Fibroblast of lung (primary cell): ENCODE data around the gene PIK3R1. TPM values are rescaled to one million over a fixed set of nuclear protein-coding genes. Genes with fewer than 3 reads are reported as not detected.

Source experiments
- DNase-seq, 2 donors: peaks; one replicate each; pipeline versions ENCODE4 v3.0.0 to v3.0.0-alpha.2; 2010; ENCODE audit warnings: low read depth in 2 of 2
- H2AFZ ChIP-seq: 2 replicates; pipeline ENCODE4 v1.5.1; 2012; ENCODE audit warnings: low read length, control low read depth, inconsistent platforms
- H3K27ac ChIP-seq: 2 replicates; pipeline ENCODE4 v1.5.1; 2011; ENCODE audit warnings: low read length, control low read depth; ENCODE audit not compliant: insufficient read depth
- H3K27me3 ChIP-seq: 2 replicates; pipeline ENCODE4 v1.5.1; 2011; ENCODE audit warnings: mild to moderate bottlenecking, low read length; ENCODE audit not compliant: control insufficient read depth, insufficient read depth
- H3K36me3 ChIP-seq: 2 replicates; pipeline ENCODE4 v1.5.1; 2011; ENCODE audit warnings: low read length; ENCODE audit not compliant: control insufficient read depth, insufficient read depth
- H3K4me1 ChIP-seq: 2 replicates; pipeline ENCODE4 v1.5.1; 2011; ENCODE audit warnings: low read length; ENCODE audit not compliant: control insufficient read depth, insufficient read depth; ENCODE audit errors: extremely low read depth
- H3K4me2 ChIP-seq: 2 replicates; pipeline ENCODE4 v1.5.1; 2011; ENCODE audit warnings: low read length, control low read depth; ENCODE audit not compliant: insufficient read depth; ENCODE audit errors: extremely low read depth
- H3K4me3 ChIP-seq, 4 experiments: fragments of 200-600 bp in 1 of 4; sonication (generic) in 1 of 4; replicated peaks in 1 of 4; 2 replicates each; pipeline ENCODE4 v1.5.1; 2011 to 2016; ENCODE audit warnings: low read length in 4 of 4, low read depth in 3 of 4, mild to moderate bottlenecking in 3 of 4, control low read depth in 2 of 4, inconsistent platforms in 1 of 4, mixed read lengths in 1 of 4; ENCODE audit not compliant: insufficient read depth in 1 of 4; ENCODE audit errors: control extremely low read depth in 1 of 4
- H3K79me2 ChIP-seq: 2 replicates; pipeline ENCODE4 v1.5.1; 2012; ENCODE audit warnings: mild to moderate bottlenecking, low read length, inconsistent platforms; ENCODE audit not compliant: control insufficient read depth, insufficient read depth
- H3K9ac ChIP-seq: 2 replicates; pipeline ENCODE4 v1.5.1; 2011; ENCODE audit warnings: mild to moderate bottlenecking, low read length, control low read depth; ENCODE audit not compliant: insufficient read depth
- H3K9me3 ChIP-seq: 2 replicates; pipeline ENCODE4 v1.5.1; 2012; ENCODE audit warnings: low read depth, low read length; ENCODE audit not compliant: control insufficient read depth, insufficient read depth
- H4K20me1 ChIP-seq: 2 replicates; pipeline ENCODE4 v1.5.1; 2011; ENCODE audit warnings: low read length; ENCODE audit not compliant: control insufficient read depth, insufficient read depth; ENCODE audit errors: extremely low read depth
- EZH2 ChIP-seq: IDR thresholded peaks from 2 replicates; pipeline ENCODE4 v1.5.1; 2012; ENCODE audit warnings: low read length, control low read depth, mild to moderate bottlenecking; ENCODE audit errors: missing control alignments
- polyA plus RNA-seq, 2 donors: library from polyadenylated mRNA; depleted of rRNA in 1 of 2; stranded (reverse) in 1 of 2; unstranded in 1 of 2; fragments of >200 nt; gene quantifications; 2 replicates each; pipeline ENCODE4 v1.2.1, GENCODE V29; 2011 to 2012; ENCODE audit warnings: missing spikeins in 1 of 2
- total RNA-seq: library from RNA; depleted of rRNA; stranded (reverse); fragments of >200 nt; gene quantifications from 2 replicates; pipeline ENCODE4 v1.2.1, GENCODE V29; 2014
- TF ChIP-seq, protein P1 (sequence below), 2 donors: IDR thresholded peaks in 1 of 2; conservative IDR thresholded peaks in 1 of 2; 1 replicate in 1 of 2; 2 replicates in 1 of 2; pipeline ENCODE4 v1.5.1; 2011 to 2012; ENCODE audit warnings: low read length in 2 of 2, control low read depth in 1 of 2, inconsistent platforms in 1 of 2, low read depth in 1 of 2, mild to moderate bottlenecking in 1 of 2

PIK3R1 gene
- total and polyA plus RNA-seq, 2 donors (not counting 1 experiment from before 2014, with no cell fraction given), result 17.7 to 36.3 TPM

DNA sequence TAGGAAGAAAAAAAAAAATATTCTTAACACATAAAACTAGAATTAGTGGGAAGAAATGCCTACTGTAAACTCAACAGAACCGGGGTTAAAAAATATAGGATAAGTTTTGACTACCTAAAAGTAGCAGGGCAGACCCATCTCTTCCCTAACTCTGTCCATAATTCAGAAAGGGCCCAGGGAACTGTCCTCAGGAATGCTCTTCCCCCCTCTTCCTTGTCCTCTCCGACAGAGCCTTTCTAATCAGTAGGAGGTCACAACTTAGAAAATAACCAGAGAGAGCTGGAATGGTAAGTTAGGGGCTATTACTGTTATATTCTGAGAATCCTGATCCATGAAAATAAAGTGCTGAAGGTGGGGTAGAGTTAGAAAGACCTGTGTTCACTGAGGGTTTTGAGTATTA is 22.2 kb downstream of the PIK3R1 start:
- no peak overlapping the region for H3K4me2 ChIP-seq
- H3K4me1 ChIP-seq, result peaks cover 10% of the 10 kb centered on the region
- H3K27me3 ChIP-seq, result no peaks in the 10 kb centered on the region
- H3K9ac ChIP-seq, result no peak overlapping the region
- no peak overlapping the region for H2AFZ ChIP-seq
- H3K36me3 ChIP-seq, result no peaks in the 10 kb centered on the region
- no peak overlapping the region for H3K4me3 ChIP-seq
- H4K20me1 ChIP-seq, result no peaks in the 10 kb centered on the region
- no peaks in the 10 kb centered on the region for H3K9me3 ChIP-seq
- TF ChIP-seq, protein P1, sequence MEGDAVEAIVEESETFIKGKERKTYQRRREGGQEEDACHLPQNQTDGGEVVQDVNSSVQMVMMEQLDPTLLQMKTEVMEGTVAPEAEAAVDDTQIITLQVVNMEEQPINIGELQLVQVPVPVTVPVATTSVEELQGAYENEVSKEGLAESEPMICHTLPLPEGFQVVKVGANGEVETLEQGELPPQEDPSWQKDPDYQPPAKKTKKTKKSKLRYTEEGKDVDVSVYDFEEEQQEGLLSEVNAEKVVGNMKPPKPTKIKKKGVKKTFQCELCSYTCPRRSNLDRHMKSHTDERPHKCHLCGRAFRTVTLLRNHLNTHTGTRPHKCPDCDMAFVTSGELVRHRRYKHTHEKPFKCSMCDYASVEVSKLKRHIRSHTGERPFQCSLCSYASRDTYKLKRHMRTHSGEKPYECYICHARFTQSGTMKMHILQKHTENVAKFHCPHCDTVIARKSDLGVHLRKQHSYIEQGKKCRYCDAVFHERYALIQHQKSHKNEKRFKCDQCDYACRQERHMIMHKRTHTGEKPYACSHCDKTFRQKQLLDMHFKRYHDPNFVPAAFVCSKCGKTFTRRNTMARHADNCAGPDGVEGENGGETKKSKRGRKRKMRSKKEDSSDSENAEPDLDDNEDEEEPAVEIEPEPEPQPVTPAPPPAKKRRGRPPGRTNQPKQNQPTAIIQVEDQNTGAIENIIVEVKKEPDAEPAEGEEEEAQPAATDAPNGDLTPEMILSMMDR (conservative IDR thresholded peaks at IDR 0.05 in 1 of 2, IDR thresholded peaks at IDR 0.05 in 1 of 2; ENCODE audit: low read depth in 1 of 2, low read length in 2 of 2), result no peak
- TF ChIP-seq EZH2, result no peak
- H3K79me2 ChIP-seq, result peaks cover 19% of the 10 kb centered on the region
- no peak for DNase-seq
- no peak overlapping the region for H3K27ac ChIP-seq

DNA sequence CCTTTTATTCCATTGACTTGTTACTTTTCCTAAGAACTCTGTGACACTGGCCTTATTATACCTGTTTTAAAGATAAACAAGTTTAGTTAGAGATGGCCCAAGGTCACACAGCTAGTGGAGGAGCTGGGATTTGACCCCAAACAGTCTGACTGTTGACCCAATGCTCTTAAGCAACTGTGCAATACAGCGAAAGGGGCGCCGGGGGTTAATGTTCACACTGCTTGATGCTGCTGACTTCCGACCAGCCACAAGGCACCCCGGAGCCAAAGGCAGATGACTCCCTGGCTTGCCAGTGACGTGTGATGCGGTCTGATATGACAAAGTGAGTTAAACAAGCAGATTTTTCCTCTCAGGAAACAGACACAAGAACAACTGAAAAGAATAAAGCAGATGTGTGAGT is 23.9 kb downstream of the PIK3R1 start:
- Histone ChIP-seq H3K4me1 (peaks cover 10% of the 10 kb centered on the region), H3K4me2 (peak overlapping the region; percentile 70), H3K9me3 (no peaks in the 10 kb centered on the region), H3K9ac (no peak overlapping the region), H3K27ac (peak overlapping the region; percentile 48), H3K79me2 (peaks cover 12% of the 10 kb centered on the region), H3K27me3 (no peaks in the 10 kb centered on the region), H4K20me1 (no peaks in the 10 kb centered on the region), H2AFZ (no peak overlapping the region), H3K36me3 (peaks cover 2% of the 10 kb centered on the region), H3K4me3 (no peak overlapping the region)
- no peak for TF ChIP-seq EZH2
- TF ChIP-seq, protein P1 (conservative IDR thresholded peaks at IDR 0.05 in 1 of 2, IDR thresholded peaks at IDR 0.05 in 1 of 2; ENCODE audit: low read depth in 1 of 2, low read length in 2 of 2), result no peak
- peak; percentile 90 to 91 for DNase-seq

DNA sequence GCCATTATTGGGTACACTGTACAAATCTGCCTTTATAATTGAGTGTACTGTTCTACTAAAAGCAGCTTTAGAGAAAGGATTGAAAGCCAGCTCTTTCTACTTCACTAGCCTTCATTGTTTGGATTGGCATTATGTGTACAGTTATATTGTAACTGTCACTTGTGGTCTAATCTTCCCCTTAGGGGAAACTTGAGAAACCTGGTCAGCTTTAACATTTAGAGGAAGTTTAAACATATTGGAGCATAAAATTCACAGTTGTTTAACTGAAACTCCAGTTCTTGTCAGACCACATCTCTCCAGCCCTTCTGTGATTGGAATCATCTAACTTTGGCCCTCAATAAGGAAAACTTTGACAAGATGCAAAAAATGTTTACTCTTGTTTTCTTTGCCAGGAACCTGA is 24.6 kb downstream of the PIK3R1 start:
- no peak for DNase-seq
- TF ChIP-seq, protein P1 (conservative IDR thresholded peaks at IDR 0.05 in 1 of 2, IDR thresholded peaks at IDR 0.05 in 1 of 2; ENCODE audit: low read depth in 1 of 2, low read length in 2 of 2), result no peak
- no peak for TF ChIP-seq EZH2
- no peaks in the 10 kb centered on the region for H4K20me1 ChIP-seq
- no peaks in the 10 kb centered on the region for H3K9me3 ChIP-seq
- H3K4me3 ChIP-seq, result no peak overlapping the region
- no peak overlapping the region for H3K9ac ChIP-seq
- H3K4me1 ChIP-seq, result peaks cover 15% of the 10 kb centered on the region
- H3K27ac ChIP-seq, result peak overlapping the region; percentile 55
- peaks cover 2% of the 10 kb centered on the region for H3K36me3 ChIP-seq
- no peaks in the 10 kb centered on the region for H3K27me3 ChIP-seq
- H3K79me2 ChIP-seq, result peaks cover 11% of the 10 kb centered on the region
- no peak overlapping the region for H2AFZ ChIP-seq
- peak overlapping the region; percentile 11 for H3K4me2 ChIP-seq
